H1 (cell line): ENCODE data around the gene TSPEAR. TPM values are rescaled to one million over a fixed set of nuclear protein-coding genes. Genes with fewer than 3 reads are reported as not detected.

Experiments used
- CTCF ChIA-PET: fragments of 300-600 bp; sonication (Branson Sonifier 250); formaldehyde crosslinking; loops from one replicate; lab custom pipeline; 2021; ENCODE audit not compliant: partially characterized antibody; lab: Charles Lee
- POLR2A ChIA-PET: fragments of 300-600 bp; sonication (Branson Sonifier 250); formaldehyde crosslinking; loops from one replicate; lab custom pipeline; 2021; ENCODE audit warnings: inconsistent platforms; ENCODE audit not compliant: partially characterized antibody; lab: Charles Lee
- DNase-seq, 2 experiments: peaks; one replicate each; pipeline versions ENCODE4 v3.0.0 to v3.0.0-alpha.2; 2010 to 2022; ENCODE audit warnings: low spot score in 2 of 2, low read depth in 1 of 2, mixed read lengths in 1 of 2
- FAIRE-seq: peaks from 2 replicates; lab custom pipeline; 2011; peaks lifted over from hg19 to GRCh38; lab: Jason Lieb, UNC
- H2AFZ ChIP-seq: 2 replicates; pipeline ENCODE4 v1.8.1; 2012; ENCODE audit warnings: low read length, inconsistent platforms
- H2AK5ac ChIP-seq: 2 replicates; pipeline ENCODE4 v1.6.1; 2013; ENCODE audit warnings: low read depth, low read length
- H2BK120ac ChIP-seq: replicated peaks from 2 replicates; pipeline ENCODE3; 2013; ENCODE audit warnings: low read depth, low read length, inconsistent platforms
- H2BK12ac ChIP-seq: 2 replicates; pipeline ENCODE4 v1.6.1; 2013; ENCODE audit warnings: low read depth, low read length
- H2BK15ac ChIP-seq: 2 replicates; pipeline ENCODE4 v1.6.1; 2013; ENCODE audit warnings: low read length
- H2BK20ac ChIP-seq: 2 replicates; pipeline ENCODE4 v1.6.1; 2013; ENCODE audit warnings: low read length
- H2BK5ac ChIP-seq: 2 replicates; pipeline ENCODE4 v1.6.1; 2013; ENCODE audit warnings: low read depth, low read length
- H3K14ac ChIP-seq: 2 replicates; pipeline ENCODE4 v1.6.1; 2013; ENCODE audit warnings: inconsistent platforms; ENCODE audit not compliant: insufficient read length
- H3K18ac ChIP-seq: 2 replicates; pipeline ENCODE4 v1.6.1; 2013; ENCODE audit warnings: low read length; ENCODE audit errors: extremely low read depth
- H3K23ac ChIP-seq: 2 replicates; pipeline ENCODE4 v1.6.1; 2013; ENCODE audit warnings: inconsistent platforms; ENCODE audit not compliant: insufficient read length
- H3K23me2 ChIP-seq: 2 replicates; pipeline ENCODE4 v1.6.1; 2013; ENCODE audit warnings: low read depth, low read length
- H3K27ac ChIP-seq: 2 replicates; pipeline ENCODE4 v1.6.1; 2011; ENCODE audit warnings: low read depth, low read length, inconsistent platforms
- H3K27me3 ChIP-seq, 4 experiments: replicated peaks in 1 of 4; 1 replicate in 1 of 4; 2 replicates in 3 of 4; pipeline versions ENCODE4 v1.6.1 to v1.8.1; 2011 to 2013; ENCODE audit warnings: low read length in 3 of 4, mild to moderate bottlenecking in 3 of 4, inconsistent platforms in 2 of 4, mixed read lengths in 2 of 4, moderate library complexity in 1 of 4; ENCODE audit not compliant: control insufficient read depth in 3 of 4, insufficient read depth in 3 of 4; ENCODE audit errors: extremely low read depth in 1 of 4
- H3K36me3 ChIP-seq, 4 experiments: 2 replicates each; pipeline versions ENCODE4 v1.6.1 to v1.8.1; 2011 to 2013; ENCODE audit warnings: mild to moderate bottlenecking in 4 of 4, low read length in 3 of 4, moderate library complexity in 2 of 4, control low read depth in 1 of 4, inconsistent platforms in 1 of 4; ENCODE audit not compliant: insufficient read depth in 4 of 4, control insufficient read depth in 2 of 4
- H3K4ac ChIP-seq: replicated peaks from 2 replicates; pipeline ENCODE3; 2013; ENCODE audit warnings: low read length, low read depth, mixed read lengths, inconsistent platforms; ENCODE audit not compliant: insufficient read length
- H3K4me1 ChIP-seq, 4 experiments: replicated peaks in 1 of 4; 1 replicate in 1 of 4; 2 replicates in 3 of 4; pipeline versions ENCODE4 v1.6.1 to v1.8.1; 2011 to 2013; ENCODE audit warnings: low read length in 3 of 4, inconsistent platforms in 2 of 4, mixed read lengths in 1 of 4; ENCODE audit not compliant: insufficient read depth in 4 of 4, control insufficient read depth in 3 of 4
- H3K4me2 ChIP-seq, 2 experiments: 2 replicates each; pipeline versions ENCODE4 v1.6.1 to v1.8.1; 2011 to 2013; ENCODE audit warnings: low read depth in 2 of 2, low read length in 2 of 2, control low read depth in 1 of 2, inconsistent platforms in 1 of 2, mild to moderate bottlenecking in 1 of 2; ENCODE audit not compliant: insufficient read depth in 1 of 2
- H3K4me3 ChIP-seq, 4 experiments: fragments of 200-600, 300-600 bp in 1 of 4; sonication (generic), shearing (Covaris generic), sonication (Bioruptor Twin) in 1 of 4; 2 replicates each; pipeline versions ENCODE4 v1.5.1 to v1.8.1; 2011 to 2016; ENCODE audit warnings: low read length in 4 of 4, low read depth in 3 of 4, control low read depth in 2 of 4, inconsistent platforms in 2 of 4, mild to moderate bottlenecking in 2 of 4, mixed read lengths in 1 of 4, moderate library complexity in 1 of 4; ENCODE audit not compliant: insufficient read depth in 2 of 4; ENCODE audit errors: extremely low read depth in 1 of 4
- H3K56ac ChIP-seq: replicated peaks from 2 replicates; pipeline ENCODE3; 2013; ENCODE audit warnings: low read depth, mild to moderate bottlenecking, mixed read lengths, low read length, inconsistent platforms; ENCODE audit not compliant: insufficient read length
- H3K79me1 ChIP-seq: 2 replicates; pipeline ENCODE4 v1.6.1; 2013; ENCODE audit warnings: low read depth, low read length, control low read depth
- H3K79me2 ChIP-seq, 2 experiments: 2 replicates each; pipeline versions ENCODE4 v1.6.1 to v1.8.1; 2012 to 2013; ENCODE audit warnings: low read length in 2 of 2, mild to moderate bottlenecking in 2 of 2, inconsistent platforms in 1 of 2; ENCODE audit not compliant: insufficient read depth in 2 of 2, control insufficient read depth in 1 of 2
- H3K9ac ChIP-seq, 4 experiments: replicated peaks in 1 of 4; 1 replicate in 1 of 4; 2 replicates in 3 of 4; pipeline versions ENCODE4 v1.6.1 to v1.8.1; 2011 to 2013; ENCODE audit warnings: low read depth in 3 of 4, low read length in 3 of 4, control low read depth in 2 of 4, mild to moderate bottlenecking in 2 of 4, moderate library complexity in 2 of 4, inconsistent platforms in 1 of 4; ENCODE audit errors: extremely low read depth in 1 of 4
- H3K9me3 ChIP-seq, 2 experiments: 2 replicates each; pipeline versions ENCODE4 v1.6.1 to v1.8.1; 2012 to 2013; ENCODE audit warnings: mild to moderate bottlenecking in 2 of 2, moderate library complexity in 2 of 2, control low read depth in 1 of 2, inconsistent platforms in 1 of 2, low read depth in 1 of 2, low read length in 1 of 2, mixed read lengths in 1 of 2; ENCODE audit not compliant: insufficient read depth in 2 of 2
- H4K20me1 ChIP-seq, 2 experiments: replicated peaks in 1 of 2; 2 replicates each; pipeline versions ENCODE3 to v1.8.1; 2011 to 2013; ENCODE audit warnings: inconsistent platforms in 2 of 2, low read length in 2 of 2, mild to moderate bottlenecking in 1 of 2; ENCODE audit not compliant: insufficient read depth in 2 of 2, control insufficient read depth in 1 of 2
- H4K5ac ChIP-seq: 2 replicates; pipeline ENCODE4 v1.6.1; 2013; ENCODE audit warnings: low read length, low read depth, mixed read lengths, inconsistent platforms; ENCODE audit not compliant: insufficient read length
- H4K8ac ChIP-seq: 2 replicates; pipeline ENCODE4 v1.8.0; 2013; ENCODE audit warnings: mild to moderate bottlenecking, moderate library complexity, low read length, inconsistent platforms; ENCODE audit not compliant: insufficient read depth; ENCODE audit errors: extremely low read depth
- H4K91ac ChIP-seq: replicated peaks from 2 replicates; pipeline ENCODE3; 2013; ENCODE audit warnings: low read length, mixed read lengths, inconsistent platforms; ENCODE audit not compliant: insufficient read length
- E2F6 ChIP-seq: IDR thresholded peaks from 2 replicates; pipeline ENCODE4 v1.6.1; 2012; ENCODE audit warnings: inconsistent platforms
- WGBS, 2 experiments: shearing (Covaris generic) in 1 of 2; methylation state at CpG; one replicate each; pipeline versions ENCODE4 v1.1.6 to v1.1.7; 2013 to 2015; ENCODE audit warnings: low lambda C conversion rate in 2 of 2, mixed read lengths in 2 of 2, inconsistent platforms in 1 of 2, low coverage in 1 of 2, missing lambda C conversion rate in 1 of 2; ENCODE audit not compliant: insufficient replicate concordance in 2 of 2, insufficient coverage in 1 of 2, insufficient read length in 1 of 2; ENCODE audit errors: extremely low coverage in 1 of 2, missing lambda C conversion rate in 1 of 2; 5-methylcytosine and 5-hydroxymethylcytosine counted together
- polyA plus RNA-seq, 7 experiments: library from polyadenylated mRNA; depleted of rRNA in 3 of 7; stranded (reverse) in 5 of 7; unstranded in 2 of 7; fragments of >200 nt in 5 of 7; fragments of 200-250 nt in 2 of 7; gene quantifications; 1 replicate in 5 of 7; 2 replicates in 1 of 7; 4 replicates in 1 of 7; pipeline versions ENCODE4 v1.2.1 to v1.2.3, GENCODE V29; 2011 to 2013; ENCODE audit warnings: missing spikeins in 2 of 7, mixed read lengths in 2 of 7
- total RNA-seq: library from RNA; stranded (reverse); fragmentation: NEBNext Ultra II Directional; extraction: Animal tissue kit (Norgen Biotek cat#: 25700); gene quantifications from 2 replicates; pipeline ENCODE4 v1.2.1, GENCODE V29; 2021

The TSPEAR gene
- total and polyA plus RNA-seq, 2 of the 8 experiments (the other 6 are each of a cell fraction or from before 2014, with no cell fraction given), result 0.58 to 0.89 TPM

GRCh38 chr21:44650265-44650972, 61.0 kb downstream of the TSPEAR start:
- peaks cover 0 to 14% (median 4%) of the 10 kb centered on the region in 4 experiments; a peak in 3 of 7 replicates for H3K4me1 ChIP-seq
- H3K79me2 ChIP-seq, result no peaks in the 10 kb centered on the region
- no peak overlapping the region for H3K23ac ChIP-seq
- H3K4me2 ChIP-seq, result no peak overlapping the region
- no peak overlapping the region for H3K14ac ChIP-seq
- no peaks in the 10 kb centered on the region for H3K36me3 ChIP-seq
- no peaks in the 10 kb centered on the region for H3K23me2 ChIP-seq
- no peak overlapping the region for H3K4me3 ChIP-seq
- H2AFZ ChIP-seq, result no peak overlapping the region
- no peak for FAIRE-seq
- no peak overlapping the region for H2BK5ac ChIP-seq
- H3K56ac ChIP-seq, result no peak overlapping the region
- POLR2A ChIA-PET, result no interaction called here
- H3K27ac ChIP-seq, result no peak overlapping the region
- no peak overlapping the region for H3K4ac ChIP-seq
- no peaks in the 10 kb centered on the region for H4K20me1 ChIP-seq
- H2BK20ac ChIP-seq, result no peak overlapping the region
- peak overlapping the region; percentile 39 for H4K91ac ChIP-seq
- peaks cover 0 to 2% (median 0%) of the 10 kb centered on the region in 4 experiments; a peak in 1 of 7 replicates for H3K27me3 ChIP-seq
- WGBS, 2 experiments, result 89% methylated on average over 20 of the region's 20 CpGs; no CpG with 5 or more reads in 1 of the 2 experiments
- no peak overlapping the region for H2BK15ac ChIP-seq
- no peak overlapping the region for H4K5ac ChIP-seq
- CTCF ChIA-PET, result interaction anchor here (0.6 to 1.6 kb wide), 3 partner anchors 14 to 360 kb away, joined by 3 to 4 read pairs (median 3); no protein-coding TSS in a partner anchor
- no peak for DNase-seq
- no peak overlapping the region for H3K18ac ChIP-seq
- no peak overlapping the region for H2AK5ac ChIP-seq
- no peak overlapping the region for H4K8ac ChIP-seq
- no peak overlapping the region for H3K9ac ChIP-seq
- H3K79me1 ChIP-seq, result no peaks in the 10 kb centered on the region; the same call in 1 of the 2 replicates
- H2BK120ac ChIP-seq, result no peak overlapping the region
- H2BK12ac ChIP-seq, result no peak overlapping the region
- H3K9me3 ChIP-seq, result no peaks in the 10 kb centered on the region; a peak in 1 of 4 replicates
- TF ChIP-seq E2F6, result no peak
